Fibroblast of the aortic adventitia (primary cell): ENCODE results near the gene ARHGEF17. TPM values are rescaled to one million over a fixed set of nuclear protein-coding genes. Genes with fewer than 3 reads are reported as not detected.

Experiments
- DNase-seq: peaks from one replicate; pipeline ENCODE4 v3.0.0-alpha.2; 2010; ENCODE audit warnings: low read depth
- H3K4me3 ChIP-seq: 2 replicates; pipeline ENCODE4 v1.5.1; 2011; ENCODE audit warnings: low read depth, mild to moderate bottlenecking, control low read depth, low read length, moderate library complexity
- CTCF ChIP-seq: IDR thresholded peaks from 2 replicates; pipeline ENCODE4 v1.5.1; 2011; ENCODE audit warnings: mild to moderate bottlenecking, low read length, control low read depth, inconsistent platforms; ENCODE audit not compliant: insufficient read depth
- total RNA-seq: library from RNA; depleted of rRNA; stranded (reverse); fragments of >200 nt; gene quantifications from 2 replicates; pipeline ENCODE4 v1.2.3, GENCODE V29; 2012; ENCODE audit warnings: low replicate concordance

The ARHGEF17 gene
- total RNA-seq, 1 donor = 30.3 TPM

- H3K4me3 ChIP-seq = no peak overlapping the region
- TF ChIP-seq CTCF = no peak
- no peak for DNase-seq
Observed at GRCh38 chr11:73409431-73409830, 101.4 kb downstream of the ARHGEF17 start.

GRCh38 chr11:73410627-73411026 lies 102.6 kb downstream of the ARHGEF17 start:
- TF ChIP-seq CTCF = no peak
- H3K4me3 ChIP-seq = no peak overlapping the region
- no peak for DNase-seq

- no peak for TF ChIP-seq CTCF
Observed at GRCh38 chr11:73411031-73411430, 103.0 kb downstream of the ARHGEF17 start.

GRCh38 chr11:73412308-73412707 lies 104.2 kb downstream of the ARHGEF17 start:
- no peak for DNase-seq
- TF ChIP-seq CTCF = no peak
- H3K4me3 ChIP-seq = no peak overlapping the region

More at GRCh38 chr11:73411031-73411430, 103.0 kb downstream of the ARHGEF17 start:
- H3K4me3 ChIP-seq = no peak overlapping the region
- DNase-seq = no peak

- no peak for TF ChIP-seq CTCF
- no peak for DNase-seq
- no peak overlapping the region for H3K4me3 ChIP-seq
Observed at GRCh38 chr11:73413256-73413655, 105.2 kb downstream of the ARHGEF17 start.

- peak; percentile 71 for DNase-seq
- no peak for TF ChIP-seq CTCF
- H3K4me3 ChIP-seq = no peak overlapping the region
Observed at GRCh38 chr11:73414977-73415651, 107.0 kb downstream of the ARHGEF17 start.
